Measurements from ENCODE around the gene ZNF646. TPM values are rescaled to one million over a fixed set of nuclear protein-coding genes. Genes with fewer than 3 reads are reported as not detected.

ZNF646 gene
- total RNA-seq, 4 donors from 2014 or later, result 10.9 to 16.9 (median 13.6) TPM

- Histone ChIP-seq H3K36me3 (peaks cover 0 to 18% of the 10 kb centered on the region in 2 donors), H3K9me3 (no peaks in the 10 kb centered on the region), H3K4me3 (no peak overlapping the region), H3K27ac (no peak overlapping the region), H3K27me3 (no peaks in the 10 kb centered on the region), H3K4me1 (no peaks in the 10 kb centered on the region)
- ATAC-seq, result no peak
- TF ChIP-seq POLR2A (IDR thresholded peaks at IDR 0.05) (no peak), CTCF (IDR thresholded peaks at IDR 0.05) (no peak), POLR2AphosphoS5 (IDR thresholded peaks at IDR 0.05) (no peak), EP300 (IDR thresholded peaks at IDR 0.05) (no peak)
- 74 to 78% methylated on average over 3 to 4 of the region's 4 CpGs for WGBS, 2 donors (ENCODE audit: low coverage in 1 of 2)
Observed at GRCh38 chr16:31055613-31056012, 18.6 kb upstream of the ZNF646 start.

- Histone ChIP-seq H3K27me3 (no peaks in the 10 kb centered on the region), H3K4me1 (peaks cover 0 to 20% (median 8%) of the 10 kb centered on the region in 3 donors), H3K36me3 (peaks cover 0 to 54% of the 10 kb centered on the region in 2 donors), H3K9me3 (no peaks in the 10 kb centered on the region), H3K4me3 (no peak overlapping the region), H3K27ac (no peak overlapping the region)
- no peak for ATAC-seq
- 89% methylated on average over 8 of the region's 42 CpGs; no CpG with 5 or more reads in 1 of the 2 donors for WGBS, 2 donors (ENCODE audit: low coverage in 1 of 2)
- TF ChIP-seq CTCF (IDR thresholded peaks at IDR 0.05) (no peak), EP300 (IDR thresholded peaks at IDR 0.05) (no peak), POLR2AphosphoS5 (IDR thresholded peaks at IDR 0.05) (no peak), POLR2A (IDR thresholded peaks at IDR 0.05) (no peak)
Observed at GRCh38 chr16:31061126-31061812, 13.0 kb upstream of the ZNF646 start.

GRCh38 chr16:31061813-31062440, 12.3 kb upstream of the ZNF646 start:
- no peak for ATAC-seq
- Histone ChIP-seq H3K4me3 (no peak overlapping the region), H3K9me3 (no peaks in the 10 kb centered on the region), H3K4me1 (peaks cover 0 to 20% (median 8%) of the 10 kb centered on the region in 3 donors), H3K27ac (no peak overlapping the region), H3K36me3 (peaks cover 0 to 54% of the 10 kb centered on the region in 2 donors), H3K27me3 (no peaks in the 10 kb centered on the region)
- TF ChIP-seq POLR2A (IDR thresholded peaks at IDR 0.05) (no peak), CTCF (IDR thresholded peaks at IDR 0.05) (no peak), POLR2AphosphoS5 (IDR thresholded peaks at IDR 0.05) (no peak), EP300 (IDR thresholded peaks at IDR 0.05) (no peak)
- WGBS, 2 donors (ENCODE audit: low coverage in 1 of 2), result 85 to 88% methylated on average over 4 to 5 of the region's 54 CpGs

GRCh38 chr16:31063495-31063842, 10.8 kb upstream of the ZNF646 start:
- 67% methylated on average over 1 of the region's 9 CpGs; no CpG with 5 or more reads in 1 of the 2 donors for WGBS, 2 donors (ENCODE audit: low coverage in 1 of 2)
- Histone ChIP-seq H3K4me3 (no peak overlapping the region), H3K27ac (peak overlapping the region in 1 of 4 donors; percentile 74), H3K4me1 (peaks cover 0 to 20% (median 8%) of the 10 kb centered on the region in 3 donors), H3K36me3 (peaks cover 0 to 43% of the 10 kb centered on the region in 2 donors), H3K27me3 (no peaks in the 10 kb centered on the region), H3K9me3 (no peaks in the 10 kb centered on the region)
- no peak for ATAC-seq
- TF ChIP-seq CTCF (IDR thresholded peaks at IDR 0.05), result no peak

All from gastroesophageal sphincter (tissue), 4 donors.